GM23338 (cell line): ENCODE measurements around the gene PLA2G2A.

Source experiments
- CREB1 ChIP-seq: fragments of 250-450 bp; sonication (Bioruptor Pico); IDR thresholded peaks from 2 replicates; pipeline ENCODE4 v1.5.0; 2020; ENCODE audit warnings: low read depth, mild to moderate bottlenecking, moderate library complexity
- EZH2 ChIP-seq: fragments of 200-600 bp; sonication (generic); IDR thresholded peaks from one replicate; pipeline ENCODE4 v1.8.0; 2017; ENCODE audit warnings: antibody characterized with exemption, mild to moderate bottlenecking, low read depth; ENCODE audit not compliant: unreplicated experiment
- EZH2phosphoT487 ChIP-seq: fragments of 200-600 bp; sonication (generic); IDR thresholded peaks from one replicate; pipeline ENCODE4 v1.8.1; 2018; ENCODE audit warnings: antibody characterized with exemption; ENCODE audit not compliant: unreplicated experiment
- JUNB ChIP-seq: IDR thresholded peaks from one replicate; pipeline ENCODE4 v1.6.1; 2016; ENCODE audit warnings: antibody characterized with exemption; ENCODE audit not compliant: unreplicated experiment
- NANOG ChIP-seq: IDR thresholded peaks from 2 replicates; pipeline ENCODE4 v1.6.1; 2016; ENCODE audit warnings: antibody characterized with exemption, borderline replicate concordance
- POLR2AphosphoS5 ChIP-seq: IDR thresholded peaks from 2 replicates; pipeline ENCODE4 v1.6.1; 2016; ENCODE audit warnings: antibody characterized with exemption, low read depth
- REST ChIP-seq: IDR thresholded peaks from one replicate; pipeline ENCODE4 v1.6.1; 2018; ENCODE audit warnings: antibody characterized with exemption; ENCODE audit not compliant: unreplicated experiment
- ZNF331 ChIP-seq: fragments of 250-450 bp; sonication (Bioruptor Pico); IDR thresholded peaks from 2 replicates; pipeline ENCODE4 v1.5.0; 2020; ENCODE audit warnings: low read depth, mild to moderate bottlenecking, moderate library complexity
- TF ChIP-seq, protein P1 (sequence below), 2 experiments: fragments of 200-600 bp in 1 of 2; sonication (generic) in 1 of 2; conservative IDR thresholded peaks; 2 replicates each; pipeline versions ENCODE4 v1.5.1 to v1.6.1; 2016 to 2017; ENCODE audit warnings: antibody characterized with exemption in 2 of 2, low read depth in 2 of 2, mild to moderate bottlenecking in 2 of 2, moderate library complexity in 1 of 2
- TF ChIP-seq, protein P2 (sequence below): IDR thresholded peaks from 2 replicates; pipeline ENCODE4 v1.6.1; 2016; ENCODE audit warnings: antibody characterized with exemption

DNA sequence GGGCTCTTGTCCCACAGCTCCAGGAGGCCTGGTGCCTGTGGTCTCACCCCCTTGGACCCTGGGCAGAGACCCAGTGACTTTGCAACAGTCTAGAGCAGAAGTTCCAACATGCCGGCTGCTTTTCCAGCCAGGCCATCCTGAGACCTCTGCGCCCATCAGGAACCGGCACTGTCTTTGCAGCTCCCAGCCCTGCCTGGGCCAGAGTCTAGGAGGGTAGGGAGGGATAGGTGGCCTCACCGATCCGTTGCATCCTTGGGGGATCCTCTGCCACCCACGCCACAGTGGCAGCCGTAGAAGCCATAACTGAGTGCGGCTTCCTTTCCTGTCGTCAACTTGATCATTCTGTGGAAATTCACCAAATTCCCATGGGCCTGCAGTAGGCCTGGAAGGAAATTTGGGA, 1.3 kb downstream of the PLA2G2A start:
- no peak for TF ChIP-seq EZH2phosphoT487
- TF ChIP-seq POLR2AphosphoS5 = no peak
- TF ChIP-seq, protein P1, sequence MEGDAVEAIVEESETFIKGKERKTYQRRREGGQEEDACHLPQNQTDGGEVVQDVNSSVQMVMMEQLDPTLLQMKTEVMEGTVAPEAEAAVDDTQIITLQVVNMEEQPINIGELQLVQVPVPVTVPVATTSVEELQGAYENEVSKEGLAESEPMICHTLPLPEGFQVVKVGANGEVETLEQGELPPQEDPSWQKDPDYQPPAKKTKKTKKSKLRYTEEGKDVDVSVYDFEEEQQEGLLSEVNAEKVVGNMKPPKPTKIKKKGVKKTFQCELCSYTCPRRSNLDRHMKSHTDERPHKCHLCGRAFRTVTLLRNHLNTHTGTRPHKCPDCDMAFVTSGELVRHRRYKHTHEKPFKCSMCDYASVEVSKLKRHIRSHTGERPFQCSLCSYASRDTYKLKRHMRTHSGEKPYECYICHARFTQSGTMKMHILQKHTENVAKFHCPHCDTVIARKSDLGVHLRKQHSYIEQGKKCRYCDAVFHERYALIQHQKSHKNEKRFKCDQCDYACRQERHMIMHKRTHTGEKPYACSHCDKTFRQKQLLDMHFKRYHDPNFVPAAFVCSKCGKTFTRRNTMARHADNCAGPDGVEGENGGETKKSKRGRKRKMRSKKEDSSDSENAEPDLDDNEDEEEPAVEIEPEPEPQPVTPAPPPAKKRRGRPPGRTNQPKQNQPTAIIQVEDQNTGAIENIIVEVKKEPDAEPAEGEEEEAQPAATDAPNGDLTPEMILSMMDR (conservative IDR thresholded peaks at IDR 0.05; ENCODE audit: low read depth in 2 of 2) = no peak
- no peak for TF ChIP-seq EZH2
- no peak for TF ChIP-seq JUNB
- TF ChIP-seq REST = no peak
- TF ChIP-seq CREB1 = no peak
- TF ChIP-seq NANOG = no peak
- TF ChIP-seq ZNF331 (CRISPR knock-in tag) = no peak
- TF ChIP-seq, protein P2, sequence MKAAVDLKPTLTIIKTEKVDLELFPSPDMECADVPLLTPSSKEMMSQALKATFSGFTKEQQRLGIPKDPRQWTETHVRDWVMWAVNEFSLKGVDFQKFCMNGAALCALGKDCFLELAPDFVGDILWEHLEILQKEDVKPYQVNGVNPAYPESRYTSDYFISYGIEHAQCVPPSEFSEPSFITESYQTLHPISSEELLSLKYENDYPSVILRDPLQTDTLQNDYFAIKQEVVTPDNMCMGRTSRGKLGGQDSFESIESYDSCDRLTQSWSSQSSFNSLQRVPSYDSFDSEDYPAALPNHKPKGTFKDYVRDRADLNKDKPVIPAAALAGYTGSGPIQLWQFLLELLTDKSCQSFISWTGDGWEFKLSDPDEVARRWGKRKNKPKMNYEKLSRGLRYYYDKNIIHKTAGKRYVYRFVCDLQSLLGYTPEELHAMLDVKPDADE = no peak
